ENCODE measurements around the gene AFF1.
"Not testable (repeated sequence)": the region's sequence is repeated elsewhere in the genome, so short reads cannot be mapped to it uniquely, and the experiment has no call there.

Gene AFF1

DNA sequence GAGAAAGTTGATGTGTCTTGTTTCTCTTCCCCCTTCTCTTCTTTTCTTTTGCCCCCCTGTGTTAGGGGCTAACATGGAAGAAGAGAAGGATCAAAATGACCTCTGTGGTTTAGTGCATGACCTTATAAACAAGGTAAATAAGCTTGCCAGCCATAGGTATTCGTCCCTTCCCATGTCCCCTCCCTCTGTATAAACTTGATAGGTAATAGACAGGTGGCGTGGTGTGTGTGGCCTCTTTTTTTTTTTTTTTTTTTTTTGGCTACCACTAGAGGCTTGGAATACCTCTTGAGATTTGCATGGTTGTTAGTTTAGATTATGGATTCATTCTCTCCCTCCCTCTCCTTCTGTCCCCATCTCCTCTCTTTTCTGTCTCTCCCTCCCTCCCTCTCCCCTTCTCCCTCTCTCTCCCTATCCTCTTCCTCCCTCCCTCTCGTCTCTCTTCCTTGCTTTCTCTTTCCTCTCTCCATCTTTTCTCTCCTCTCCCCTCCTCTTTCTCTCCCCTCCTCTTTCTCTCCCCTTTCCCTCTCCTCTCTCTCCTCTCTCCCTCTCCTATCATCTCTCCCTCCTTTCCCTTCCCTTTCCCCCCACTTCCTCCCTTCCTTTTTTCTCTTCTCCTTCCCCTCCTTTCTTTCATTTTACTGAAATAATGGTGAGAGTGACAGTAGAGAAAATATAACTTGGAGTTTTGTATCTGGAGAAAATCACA lies 134.4 kb downstream of the AFF1 start:
- no peaks in the 10 kb centered on the region for H3K36me3 ChIP-seq (ENCODE audit: low read length)
- no peaks in the 10 kb centered on the region for H3K27me3 ChIP-seq (ENCODE audit: low read length)
- no peaks in the 10 kb centered on the region for H3K9me3 ChIP-seq (ENCODE audit: insufficient read depth, low read length)
- TF ChIP-seq EZH2phosphoT487 (conservative IDR thresholded peaks at IDR 0.05; ENCODE audit: low read length), result no peak
- TF ChIP-seq, protein P1, sequence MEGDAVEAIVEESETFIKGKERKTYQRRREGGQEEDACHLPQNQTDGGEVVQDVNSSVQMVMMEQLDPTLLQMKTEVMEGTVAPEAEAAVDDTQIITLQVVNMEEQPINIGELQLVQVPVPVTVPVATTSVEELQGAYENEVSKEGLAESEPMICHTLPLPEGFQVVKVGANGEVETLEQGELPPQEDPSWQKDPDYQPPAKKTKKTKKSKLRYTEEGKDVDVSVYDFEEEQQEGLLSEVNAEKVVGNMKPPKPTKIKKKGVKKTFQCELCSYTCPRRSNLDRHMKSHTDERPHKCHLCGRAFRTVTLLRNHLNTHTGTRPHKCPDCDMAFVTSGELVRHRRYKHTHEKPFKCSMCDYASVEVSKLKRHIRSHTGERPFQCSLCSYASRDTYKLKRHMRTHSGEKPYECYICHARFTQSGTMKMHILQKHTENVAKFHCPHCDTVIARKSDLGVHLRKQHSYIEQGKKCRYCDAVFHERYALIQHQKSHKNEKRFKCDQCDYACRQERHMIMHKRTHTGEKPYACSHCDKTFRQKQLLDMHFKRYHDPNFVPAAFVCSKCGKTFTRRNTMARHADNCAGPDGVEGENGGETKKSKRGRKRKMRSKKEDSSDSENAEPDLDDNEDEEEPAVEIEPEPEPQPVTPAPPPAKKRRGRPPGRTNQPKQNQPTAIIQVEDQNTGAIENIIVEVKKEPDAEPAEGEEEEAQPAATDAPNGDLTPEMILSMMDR (IDR thresholded peaks at IDR 0.05; ENCODE audit: insufficient read depth, low read length, poor library complexity, severe bottlenecking), result no peak
- H4K20me1 ChIP-seq (ENCODE audit: low read depth, low read length), result no peaks in the 10 kb centered on the region
- no peak overlapping the region for H3K9ac ChIP-seq (ENCODE audit: low read length)
- H3F3A ChIP-seq (ENCODE audit: insufficient read depth), result 0 out of 2 replicates have a peak, but pooled peaks cover 6% of the 10 kb centered on the region
- H3K79me2 ChIP-seq (ENCODE audit: insufficient read depth, low read length), result no peaks in the 10 kb centered on the region
- no peak overlapping the region for H2AFZ ChIP-seq (ENCODE audit: low read depth, low read length, severe bottlenecking)
- no peaks in the 10 kb centered on the region for H3K9me2 ChIP-seq (replicated peaks; ENCODE audit: insufficient read depth, low read length)
- H3K4me2 ChIP-seq (ENCODE audit: low read depth, low read length, poor library complexity, severe bottlenecking), result no peak overlapping the region
- no peak overlapping the region for H3K4me3 ChIP-seq (ENCODE audit: insufficient read depth, low read length, poor library complexity, severe bottlenecking)
- no peak overlapping the region for H3K27ac ChIP-seq (ENCODE audit: low read depth, low read length)

DNA sequence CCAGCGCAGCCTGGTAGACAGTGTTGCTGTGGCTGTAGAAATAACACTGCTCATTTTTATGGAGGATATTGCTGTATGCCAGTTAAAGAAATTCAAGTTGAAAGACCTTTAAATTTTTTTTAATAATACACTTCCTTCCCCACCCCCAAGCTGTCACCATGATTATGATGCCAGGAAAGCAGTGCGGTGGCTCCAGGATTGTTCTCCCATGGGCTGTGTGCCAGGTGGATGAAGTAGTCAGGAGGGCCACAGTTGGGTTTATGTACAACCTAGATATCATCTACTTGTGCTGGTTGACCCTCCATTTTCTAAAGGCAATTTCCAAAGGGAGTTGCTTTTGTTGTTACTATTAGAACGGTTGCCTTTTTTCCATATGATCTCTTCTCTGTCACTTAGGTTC lies 136.6 kb downstream of the AFF1 start:
- TF ChIP-seq, protein P1 (IDR thresholded peaks at IDR 0.05; ENCODE audit: insufficient read depth, low read length, poor library complexity, severe bottlenecking), result no peak
- TF ChIP-seq EZH2phosphoT487 (conservative IDR thresholded peaks at IDR 0.05; ENCODE audit: low read length), result no peak
- Histone ChIP-seq H2AFZ (ENCODE audit: low read depth, low read length, severe bottlenecking) (no peak overlapping the region), H3K79me2 (ENCODE audit: insufficient read depth, low read length) (no peaks in the 10 kb centered on the region)

DNA sequence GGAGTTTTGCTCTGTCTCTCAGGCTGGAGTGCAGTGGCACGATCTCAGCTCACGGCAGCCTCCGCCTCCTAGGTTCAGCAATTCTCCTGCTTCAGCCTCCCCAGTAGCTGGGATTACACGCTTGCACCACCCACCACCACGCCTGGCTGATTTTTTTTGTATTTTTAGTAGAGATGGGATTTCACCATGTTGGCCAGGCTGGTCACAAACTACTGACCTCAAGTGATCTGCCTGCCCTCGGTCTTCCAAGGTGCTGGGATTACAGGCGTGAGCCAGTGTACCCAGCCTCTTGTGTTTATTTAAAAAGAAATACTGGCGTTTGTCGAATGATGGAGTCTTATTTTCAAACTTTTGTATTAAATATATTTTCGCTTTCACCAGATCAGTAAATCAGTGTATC lies 137.7 kb downstream of the AFF1 start:
- not testable (repeated sequence) for H3K9me2 ChIP-seq (replicated peaks; ENCODE audit: insufficient read depth, low read length); H2AFZ ChIP-seq (ENCODE audit: low read depth, low read length, severe bottlenecking); H3K9ac ChIP-seq (ENCODE audit: low read length); H3K27ac ChIP-seq (ENCODE audit: low read depth, low read length); H3K4me2 ChIP-seq (ENCODE audit: low read depth, low read length, poor library complexity, severe bottlenecking); H3K79me2 ChIP-seq (ENCODE audit: insufficient read depth, low read length); H3K9me3 ChIP-seq (ENCODE audit: insufficient read depth, low read length); H3K4me3 ChIP-seq (ENCODE audit: insufficient read depth, low read length, poor library complexity, severe bottlenecking); H3F3A ChIP-seq (ENCODE audit: insufficient read depth); H4K20me1 ChIP-seq (ENCODE audit: low read depth, low read length); H3K27me3 ChIP-seq (ENCODE audit: low read length); H3K36me3 ChIP-seq (ENCODE audit: low read length)

More for the DNA sequence above, 136.6 kb downstream of the AFF1 start:
- H3K36me3 ChIP-seq (ENCODE audit: low read length), result no peaks in the 10 kb centered on the region
- H3K27me3 ChIP-seq (ENCODE audit: low read length), result no peaks in the 10 kb centered on the region
- no peaks in the 10 kb centered on the region for H4K20me1 ChIP-seq (ENCODE audit: low read depth, low read length)
- H3K27ac ChIP-seq (ENCODE audit: low read depth, low read length), result no peak overlapping the region
- no peaks in the 10 kb centered on the region for H3K9me3 ChIP-seq (ENCODE audit: insufficient read depth, low read length)
- H3F3A ChIP-seq (ENCODE audit: insufficient read depth), result 0 out of 2 replicates have a peak, but pooled peaks cover 6% of the 10 kb centered on the region
- no peaks in the 10 kb centered on the region for H3K9me2 ChIP-seq (replicated peaks; ENCODE audit: insufficient read depth, low read length)
- no peak overlapping the region for H3K4me2 ChIP-seq (ENCODE audit: low read depth, low read length, poor library complexity, severe bottlenecking)
- H3K4me3 ChIP-seq (ENCODE audit: insufficient read depth, low read length, poor library complexity, severe bottlenecking), result no peak overlapping the region
- no peak overlapping the region for H3K9ac ChIP-seq (ENCODE audit: low read length)
